GM21515 (cell line): ENCODE data around the gene NCOA5.

Source experiments
- ATAC-seq: cut with Tn5 transposase; IDR thresholded peaks from one replicate; pipeline ENCODE4 v1.9.1; 2021; ENCODE audit not compliant: unreplicated experiment

Gene NCOA5

DNA sequence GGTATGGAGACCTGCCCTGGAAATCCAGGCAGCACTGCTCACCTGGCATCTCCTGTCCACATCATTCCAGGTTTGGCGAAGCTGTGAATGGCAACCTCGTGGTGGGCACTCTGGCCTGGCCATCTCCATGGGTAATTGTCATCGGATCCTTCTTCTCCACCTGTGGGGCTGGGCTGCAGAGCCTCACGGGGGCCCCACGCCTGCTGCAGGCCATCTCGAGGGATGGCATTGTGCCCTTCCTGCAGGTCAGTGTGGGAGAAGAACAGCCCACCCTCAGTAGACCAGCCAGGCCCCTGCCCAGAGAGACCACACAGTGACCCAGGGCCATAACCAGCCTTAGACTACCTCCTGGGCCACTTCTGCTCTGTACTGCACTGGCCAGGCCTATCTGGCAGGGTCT is 44.9 kb downstream of the NCOA5 start:
- no peak for ATAC-seq

DNA sequence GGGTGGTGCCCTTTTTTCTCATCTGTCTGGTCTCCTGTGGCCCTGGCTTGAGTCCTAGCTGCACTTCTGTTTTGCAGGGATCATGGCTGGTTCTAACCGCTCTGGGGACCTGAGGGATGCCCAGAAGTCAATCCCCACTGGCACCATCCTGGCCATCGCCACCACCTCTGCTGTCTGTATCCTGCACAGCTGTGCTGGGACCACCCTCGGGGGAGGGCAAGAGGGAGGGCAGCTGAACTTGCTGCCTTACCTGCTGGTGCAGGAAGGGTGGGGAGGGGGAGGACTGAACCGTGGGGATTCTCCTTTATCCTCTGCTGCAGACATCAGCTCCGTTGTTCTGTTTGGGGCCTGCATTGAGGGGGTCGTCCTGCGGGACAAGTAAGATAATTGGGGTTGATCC is 46.2 kb downstream of the NCOA5 start:
- no peak for ATAC-seq

GRCh38 chr20:46040902-46041535 is 48.7 kb downstream of the NCOA5 start:
- no peak for ATAC-seq

- no peak for ATAC-seq
Measured at GRCh38 chr20:46037036-46037435, 52.7 kb downstream of the NCOA5 start.

GRCh38 chr20:46036370-46036769 is 53.4 kb downstream of the NCOA5 start:
- ATAC-seq = no peak

GRCh38 chr20:46035713-46036112 is 54.0 kb downstream of the NCOA5 start:
- ATAC-seq = no peak

DNA sequence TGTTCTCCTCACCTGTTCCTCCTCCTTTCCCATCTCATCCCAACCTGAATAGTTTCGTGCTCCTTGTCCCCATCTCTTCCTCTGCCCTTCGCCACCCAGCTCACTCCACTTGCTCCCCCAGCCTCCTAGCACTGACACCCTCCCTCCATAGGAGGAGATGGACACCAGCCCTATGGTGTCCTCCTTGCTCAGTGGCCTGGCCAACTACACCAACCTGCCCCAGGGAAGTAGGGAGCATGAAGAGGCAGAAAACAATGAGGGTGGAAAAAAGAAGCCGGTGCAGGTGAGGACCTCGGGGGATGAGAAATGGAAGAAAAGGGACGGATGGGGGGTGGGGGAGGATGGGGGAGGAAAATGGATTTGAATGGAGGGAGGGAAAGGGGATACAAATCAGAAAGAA is 54.5 kb downstream of the NCOA5 start:
- ATAC-seq = no peak

DNA sequence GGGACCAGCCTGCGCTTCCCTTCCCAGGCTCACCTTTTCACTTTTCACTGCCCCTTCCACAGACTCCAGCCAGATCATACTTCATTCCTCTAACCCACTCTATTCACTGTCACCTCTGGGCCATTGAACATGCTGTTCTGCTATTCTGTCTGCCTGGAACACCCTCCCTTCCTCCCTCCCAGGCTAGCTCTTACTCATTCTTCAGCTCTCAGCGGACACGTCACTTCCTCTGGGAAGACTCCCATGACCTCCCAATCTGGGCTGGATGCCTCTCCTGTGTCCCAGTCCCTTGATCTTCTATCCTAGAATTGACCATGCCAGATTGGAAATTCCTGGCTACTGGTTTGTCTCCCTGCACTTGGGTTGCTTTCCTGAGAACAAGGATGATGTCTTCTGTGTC is 55.7 kb downstream of the NCOA5 start:
- ATAC-seq = no peak

DNA sequence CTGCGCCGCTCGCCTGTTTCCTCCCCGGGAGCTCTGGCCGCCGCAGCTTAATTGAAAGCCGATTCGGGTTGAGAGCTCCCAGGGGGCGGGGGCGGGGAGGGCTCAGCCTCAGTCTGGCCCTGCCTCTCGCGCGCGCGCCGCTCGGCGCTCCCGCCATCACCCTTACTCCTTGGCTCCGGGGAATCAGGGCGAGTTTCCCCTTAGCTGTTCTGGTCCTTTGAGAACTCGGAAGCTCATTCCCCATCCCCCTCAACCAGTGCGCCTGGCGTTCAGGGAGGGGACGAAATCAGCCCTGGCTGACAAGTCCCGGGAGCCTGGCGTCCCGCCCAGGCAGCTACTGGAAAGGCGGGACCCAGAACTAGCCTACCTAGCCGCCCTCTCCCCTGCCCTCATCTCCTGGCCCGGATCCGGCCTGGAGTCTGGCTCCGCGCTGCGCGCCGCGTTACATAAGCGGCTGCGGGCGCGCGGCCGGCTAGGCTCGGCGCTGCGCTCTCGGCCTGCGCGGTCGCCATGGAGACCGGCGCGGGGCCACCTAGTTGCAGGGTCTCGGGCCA is 58.0 kb downstream of the NCOA5 start:
- no peak for ATAC-seq

GRCh38 chr20:46031014-46031569 is 58.7 kb downstream of the NCOA5 start:
- ATAC-seq = no peak

GRCh38 chr20:46030284-46031013 is 59.3 kb downstream of the NCOA5 start:
- no peak for ATAC-seq

- no peak for ATAC-seq
Measured at GRCh38 chr20:46028772-46029371, 60.9 kb downstream of the NCOA5 start, which contains the start of gene SLC12A5. SLC12A5 (plus strand) TSS chr20:46029215; CDS start chr20:46029345, 130 bp downstream.

- no peak for ATAC-seq
Measured at GRCh38 chr20:46028110-46028509, 61.7 kb downstream of the NCOA5 start.

GRCh38 chr20:46027245-46027853 is 62.4 kb downstream of the NCOA5 start:
- no peak for ATAC-seq

DNA sequence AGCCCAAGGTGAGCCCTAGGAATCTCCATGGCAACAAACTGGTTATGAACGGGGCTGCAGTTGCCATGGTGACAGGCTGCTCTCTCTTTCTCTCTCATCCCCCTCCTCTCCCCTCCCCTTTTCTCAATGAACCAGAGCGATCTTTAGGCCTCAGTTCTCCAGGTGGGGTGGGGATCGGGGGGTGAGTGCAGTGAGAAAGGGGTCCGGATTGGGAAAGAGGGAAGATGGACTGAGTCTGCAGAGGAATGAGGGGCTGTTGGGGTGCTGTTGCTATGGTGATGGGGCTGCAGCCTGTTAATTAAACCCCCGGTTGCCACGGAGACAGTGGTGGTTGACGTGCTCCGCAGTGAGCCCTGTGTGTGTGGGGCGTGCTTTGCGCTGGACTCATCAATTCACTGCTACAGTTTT is 64.4 kb downstream of the NCOA5 start:
- ATAC-seq = no peak

DNA sequence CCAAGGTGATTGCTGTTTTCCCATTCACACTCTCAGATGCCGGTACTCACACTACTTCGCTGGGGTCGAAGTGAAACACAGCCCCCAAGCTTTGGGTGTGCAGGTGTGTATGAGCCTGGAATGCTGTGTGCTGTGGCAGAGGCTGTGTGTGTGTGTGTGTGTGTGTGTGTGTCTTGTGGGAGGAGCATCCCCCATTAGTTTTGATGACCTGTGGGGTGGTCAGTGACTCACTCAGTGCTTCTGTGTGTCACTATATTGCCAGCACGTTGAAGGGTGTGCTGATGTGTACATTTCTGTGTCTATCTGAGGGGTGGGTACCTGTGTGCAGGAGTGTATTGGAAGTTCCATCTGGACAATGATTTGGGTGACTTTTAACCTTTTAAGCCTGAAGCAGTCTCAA is 65.8 kb downstream of the NCOA5 start:
- ATAC-seq = no peak

GRCh38 chr20:46023148-46023484 is 66.6 kb downstream of the NCOA5 start:
- ATAC-seq = no peak

DNA sequence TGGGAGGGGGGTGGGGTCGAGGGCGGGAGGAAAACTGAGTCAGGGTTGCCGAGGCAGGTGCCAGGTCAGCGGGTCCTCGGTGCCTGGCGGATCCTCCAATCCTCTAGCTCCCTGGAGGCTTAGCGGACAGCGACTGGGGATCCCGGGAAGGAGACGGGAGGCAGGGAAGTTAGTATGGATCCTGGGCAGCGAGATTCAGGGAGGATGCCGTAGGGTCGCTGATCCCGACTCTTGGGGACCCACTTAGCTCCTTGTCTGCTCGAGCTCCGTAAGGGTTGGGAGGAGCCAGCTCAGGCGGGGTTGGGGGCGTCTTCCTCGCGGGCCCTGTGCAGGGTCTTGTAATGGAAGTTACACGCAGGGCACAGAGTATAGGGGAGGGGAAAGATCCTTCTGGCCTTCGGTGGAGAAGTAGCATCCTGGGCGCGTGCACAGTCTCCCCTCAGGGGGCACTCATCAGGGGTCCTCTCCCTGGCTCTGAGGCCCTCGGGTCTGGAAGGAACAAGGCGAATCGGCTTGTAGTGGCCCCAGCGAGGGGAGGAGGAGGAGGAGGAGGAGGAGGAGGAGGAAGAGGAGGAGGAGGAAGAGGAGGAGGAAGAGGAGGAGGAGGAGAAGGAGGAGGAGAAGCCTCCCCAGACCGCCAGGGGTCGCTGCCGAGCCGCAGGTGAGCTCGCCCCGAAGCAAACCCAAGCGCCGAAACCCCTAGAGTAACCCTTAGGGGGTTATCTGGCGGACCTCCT is 67.2 kb downstream of the NCOA5 start:
- ATAC-seq = no peak

DNA sequence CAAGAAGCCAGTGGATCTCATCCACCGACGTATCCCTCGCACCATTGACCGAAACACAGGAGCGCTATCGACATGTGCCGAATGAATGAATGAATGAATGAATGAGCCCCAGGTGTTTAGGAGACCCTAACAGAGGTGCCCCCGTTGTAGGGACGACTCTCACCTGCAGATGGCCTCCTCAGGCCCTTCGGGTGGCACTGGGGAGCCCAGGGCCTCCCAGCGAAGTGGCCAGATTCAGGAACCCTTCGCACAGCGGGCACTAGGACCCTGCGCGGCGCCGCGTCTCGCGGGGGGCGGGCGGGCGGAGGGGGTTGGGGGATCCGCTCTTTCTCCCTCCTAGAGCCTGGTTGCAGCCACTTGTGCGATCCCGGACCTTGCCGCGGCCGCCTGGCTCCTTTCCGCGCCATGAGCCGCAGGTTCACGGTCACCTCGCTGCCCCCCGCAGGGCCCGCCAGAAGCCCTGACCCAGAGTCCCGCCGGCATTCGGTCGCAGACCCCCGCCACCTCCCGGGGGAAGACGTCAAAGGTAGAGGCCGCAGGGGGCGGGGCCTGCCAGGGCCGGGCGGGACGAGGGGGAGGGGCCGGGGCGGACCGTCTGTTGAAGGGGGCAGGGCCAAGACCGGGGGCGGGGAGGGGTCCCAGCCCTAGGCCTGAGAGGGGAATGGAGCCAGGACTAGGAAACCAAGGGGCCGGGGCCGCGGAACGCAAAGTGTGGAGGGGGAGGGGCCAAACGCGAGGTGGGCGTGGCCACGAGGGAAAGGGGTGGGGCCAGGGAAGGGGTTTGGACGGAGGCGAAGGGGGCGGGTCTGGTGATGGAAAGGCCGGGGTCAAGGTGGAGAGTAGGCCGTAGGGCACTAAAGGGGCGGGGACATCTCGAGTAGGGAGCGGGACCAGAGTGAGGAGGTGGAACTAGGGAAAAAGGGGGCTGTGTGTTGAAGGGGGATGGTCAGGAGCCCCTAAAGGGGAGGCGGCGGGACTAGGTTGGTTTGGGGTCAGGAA is 68.1 kb downstream of the NCOA5 start:
- no peak for ATAC-seq
